PFSK-1 (cell line): Measurements from ENCODE around the gene VDAC1.

Experiments used
- FOXP2 ChIP-seq: optimal IDR thresholded peaks from 2 replicates; pipeline ENCODE3; 2011; ENCODE audit warnings: borderline replicate concordance, control low read depth, inconsistent platforms; ENCODE audit not compliant: insufficient read depth; ENCODE audit errors: extremely low read length, extremely low read depth
- POLR2AphosphoS5 ChIP-seq: IDR thresholded peaks from 2 replicates; pipeline ENCODE4 v1.6.1; 2012; ENCODE audit warnings: low read depth, mild to moderate bottlenecking, control low read depth, low read length, moderate library complexity
- REST ChIP-seq, 2 experiments: IDR thresholded peaks; 2 replicates each; pipeline versions ENCODE4 v1.6.1 to v1.8.0; 2011 to 2012; ENCODE audit warnings: low read depth in 2 of 2, low read length in 2 of 2, control low read depth in 1 of 2, inconsistent platforms in 1 of 2, mild to moderate bottlenecking in 1 of 2, moderate library complexity in 1 of 2; ENCODE audit not compliant: insufficient read depth in 1 of 2
- SIN3A ChIP-seq: IDR thresholded peaks from 2 replicates; pipeline ENCODE4 v1.6.1; 2012; ENCODE audit warnings: mild to moderate bottlenecking, low read length, moderate library complexity, borderline replicate concordance; ENCODE audit not compliant: insufficient read depth
- TAF1 ChIP-seq: IDR thresholded peaks from 2 replicates; pipeline ENCODE4 v1.6.1; 2012; ENCODE audit warnings: low read length, control low read depth, borderline replicate concordance; ENCODE audit not compliant: insufficient read depth

VDAC1 gene

DNA sequence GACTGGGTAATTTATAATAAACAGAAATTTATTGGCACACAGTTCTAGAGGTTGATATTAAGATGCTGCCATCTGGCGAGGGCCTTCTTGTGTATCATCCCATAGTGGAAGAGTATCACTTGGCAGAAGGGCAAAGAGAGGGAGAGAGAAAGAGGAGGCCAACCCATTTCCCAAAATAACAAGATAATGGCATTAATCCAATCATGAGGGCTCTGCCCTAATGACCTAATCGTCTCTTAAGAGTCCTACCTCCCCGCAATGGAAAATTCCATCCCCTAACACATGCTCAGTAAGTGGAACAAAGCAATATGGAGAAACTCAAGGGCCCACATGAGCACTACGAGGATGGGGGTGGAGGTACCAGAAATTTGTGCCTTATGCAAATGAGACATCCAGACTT is 17.6 kb upstream of the VDAC1 start:
- TF ChIP-seq FOXP2 (no peak), TAF1 (no peak), POLR2AphosphoS5 (no peak), REST (IDR thresholded peaks at IDR 0.05; ENCODE audit: insufficient read depth in 1 of 2, low read depth in 2 of 2, low read length in 2 of 2) (no peak), SIN3A (no peak)

- TF ChIP-seq SIN3A (no peak), REST (IDR thresholded peaks at IDR 0.05; ENCODE audit: insufficient read depth in 1 of 2, low read depth in 2 of 2, low read length in 2 of 2) (no peak), TAF1 (no peak), FOXP2 (no peak), POLR2AphosphoS5 (no peak)
These were observed 15.4 kb upstream of the VDAC1 start for GRCh38 chr5:134020188-134020587.

- no peak for TF ChIP-seq SIN3A
- no peak for TF ChIP-seq FOXP2
- no peak for TF ChIP-seq REST (IDR thresholded peaks at IDR 0.05; ENCODE audit: insufficient read depth in 1 of 2, low read depth in 2 of 2, low read length in 2 of 2)
- TF ChIP-seq POLR2AphosphoS5, result no peak
- no peak for TF ChIP-seq TAF1
These were observed 14.9 kb upstream of the VDAC1 start for GRCh38 chr5:134019636-134020035.

DNA sequence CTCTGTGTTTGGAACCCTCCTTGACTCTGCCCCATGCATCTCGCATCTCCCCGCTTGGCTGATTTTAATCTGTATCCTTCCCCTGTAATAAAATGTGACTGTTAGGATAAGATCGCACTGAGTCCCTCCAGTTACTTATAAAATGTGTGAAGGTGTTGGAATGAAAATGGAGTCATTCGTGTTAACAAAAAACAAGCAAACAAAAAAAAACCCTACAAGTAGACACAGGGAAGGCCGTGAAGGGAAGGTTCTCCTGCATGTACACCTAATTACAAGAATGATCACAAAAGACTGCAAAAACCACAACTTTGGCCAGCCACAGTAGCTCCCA is 14.2 kb upstream of the VDAC1 start:
- no peak for TF ChIP-seq FOXP2
- no peak for TF ChIP-seq TAF1
- TF ChIP-seq REST (IDR thresholded peaks at IDR 0.05; ENCODE audit: insufficient read depth in 1 of 2, low read depth in 2 of 2, low read length in 2 of 2), result no peak
- TF ChIP-seq POLR2AphosphoS5, result no peak
- no peak for TF ChIP-seq SIN3A

- no peak for TF ChIP-seq POLR2AphosphoS5
- TF ChIP-seq REST (IDR thresholded peaks at IDR 0.05; ENCODE audit: insufficient read depth in 1 of 2, low read depth in 2 of 2, low read length in 2 of 2), result no peak
- TF ChIP-seq TAF1, result no peak
- no peak for TF ChIP-seq SIN3A
- no peak for TF ChIP-seq FOXP2
These were observed 13.6 kb upstream of the VDAC1 start for GRCh38 chr5:134018154-134018985.
